Left lung (tissue), 10 donors: ENCODE measurements around the gene DPYD. TPM values are rescaled to one million over a fixed set of nuclear protein-coding genes. Genes with fewer than 3 reads are reported as not detected.

Experiments used
- ATAC-seq: fragments of 200-7000 bp; cut with Tn5 transposase; one replicate; pipeline ENCODE4 v1.9.1; 2020; ENCODE audit warnings: moderate library complexity
- DNase-seq, 4 donors: peaks; one replicate each; pipeline ENCODE4 v3.0.0-alpha.2; 2013 to 2020
- H3K27ac ChIP-seq, 2 donors: fragments of 200-600 bp; sonication (generic) in 1 of 2; one replicate each; pipeline versions ENCODE4 v1.5.0 to v1.8.0; 2020 to 2021
- H3K27me3 ChIP-seq, 2 donors: fragments of 200-600 bp; sonication (generic) in 1 of 2; one replicate each; pipeline versions ENCODE4 v1.5.0 to v1.8.0; 2020 to 2021
- H3K36me3 ChIP-seq, 2 donors: fragments of 200-600 bp; sonication (generic) in 1 of 2; one replicate each; pipeline versions ENCODE4 v1.5.0 to v1.8.0; 2020 to 2021
- H3K4me1 ChIP-seq, 2 donors: fragments of 200-600 bp; one replicate each; pipeline ENCODE4 v1.8.0; 2021
- H3K4me3 ChIP-seq, 2 donors: fragments of 200-600 bp; sonication (generic) in 1 of 2; one replicate each; pipeline versions ENCODE4 v1.5.0 to v1.8.0; 2020 to 2021; ENCODE audit warnings: mild to moderate bottlenecking in 1 of 2
- H3K9me3 ChIP-seq, 2 donors: fragments of 200-600 bp; sonication (generic) in 1 of 2; one replicate each; pipeline versions ENCODE4 v1.5.0 to v1.8.0; 2020 to 2021
- CTCF ChIP-seq, 2 donors: fragments of 200-600 bp; sonication (generic) in 1 of 2; IDR thresholded peaks; one replicate each; pipeline versions ENCODE4 v1.5.0 to v1.8.0; 2021; ENCODE audit warnings: antibody characterized with exemption in 2 of 2
- intact Hi-C, 2 donors: fragments of 100-400 bp; cut with DNase I; formaldehyde crosslinking; loops; one replicate each; pipeline versions ENCODE4 v1.11.2 to v1.14.2; 2022
- polyA plus RNA-seq, 6 donors: library from polyadenylated mRNA; unstranded; fragments of 120-200 nt; gene quantifications; one replicate each; pipeline ENCODE4 v1.2.1, GENCODE V29; 2013; ENCODE audit not compliant: insufficient read length in 6 of 6
- total RNA-seq, 2 donors: library from RNA; stranded (reverse); fragmentation: NEBNext Ultra II Directional; extraction: Animal tissue kit (Norgen Biotek cat#: 25700); gene quantifications; one replicate each; pipeline ENCODE4 v1.2.1, GENCODE V29; 2021
- donor health status: DM: no; HTN: yes; CAD: no.
- donor health status: DM: no; HTN: no; CAD: no.

Gene DPYD
- total and polyA plus RNA-seq, 8 donors: 21.4 to 106 (median 26.1) TPM

GRCh38 chr1:97870589-97870988, 50.2 kb downstream of the DPYD start:
- no peaks in the 10 kb centered on the region for H3K36me3 ChIP-seq
- intact Hi-C loops: no loop called here
- no peak overlapping the region for H3K27ac ChIP-seq
- no peak for TF ChIP-seq CTCF (IDR thresholded peaks at IDR 0.05)
- DNase-seq (no peak), ATAC-seq (no peak)
- no peak overlapping the region for H3K4me3 ChIP-seq
- no peaks in the 10 kb centered on the region for H3K9me3 ChIP-seq
- H3K4me1 ChIP-seq: no peaks in the 10 kb centered on the region
- no peaks in the 10 kb centered on the region for H3K27me3 ChIP-seq

- intact Hi-C loops: no loop called here
- DNase-seq: no peak
- Histone ChIP-seq H3K9me3 (no peaks in the 10 kb centered on the region), H3K4me1 (no peaks in the 10 kb centered on the region), H3K27ac (no peak overlapping the region), H3K4me3 (no peak overlapping the region), H3K27me3 (no peaks in the 10 kb centered on the region), H3K36me3 (no peaks in the 10 kb centered on the region)
- no peak for TF ChIP-seq CTCF (IDR thresholded peaks at IDR 0.05)
- no peak for ATAC-seq
Observed at GRCh38 chr1:97869441-97869840, 51.4 kb downstream of the DPYD start.

GRCh38 chr1:97867127-97867526, 53.7 kb downstream of the DPYD start:
- Histone ChIP-seq H3K36me3 (no peaks in the 10 kb centered on the region), H3K4me3 (no peak overlapping the region), H3K4me1 (peaks cover 0 to 15% of the 10 kb centered on the region in 2 donors), H3K9me3 (no peaks in the 10 kb centered on the region), H3K27ac (no peak overlapping the region), H3K27me3 (no peaks in the 10 kb centered on the region)
- DNase-seq (no peak), ATAC-seq (no peak)
- no peak for TF ChIP-seq CTCF (IDR thresholded peaks at IDR 0.05)
- intact Hi-C loops: no loop called here

- DNase-seq (no peak), ATAC-seq (no peak)
- Histone ChIP-seq H3K36me3 (no peaks in the 10 kb centered on the region), H3K4me3 (no peak overlapping the region), H3K4me1 (peaks cover 0 to 15% of the 10 kb centered on the region in 2 donors), H3K27ac (no peak overlapping the region), H3K9me3 (no peaks in the 10 kb centered on the region), H3K27me3 (no peaks in the 10 kb centered on the region)
- no peak for TF ChIP-seq CTCF (IDR thresholded peaks at IDR 0.05)
- intact Hi-C loops: no loop called here
Observed at GRCh38 chr1:97864615-97865014, 56.2 kb downstream of the DPYD start.

GRCh38 chr1:97853221-97853620, 67.6 kb downstream of the DPYD start:
- ATAC-seq: no peak

More at GRCh38 chr1:97853221-97853620, 67.6 kb downstream of the DPYD start:
- no peak overlapping the region for H3K27ac ChIP-seq
- no peak for TF ChIP-seq CTCF (IDR thresholded peaks at IDR 0.05)
- no peaks in the 10 kb centered on the region for H3K9me3 ChIP-seq
- intact Hi-C loops: no loop called here
- H3K4me1 ChIP-seq: peaks cover 7 to 32% of the 10 kb centered on the region in 2 donors
- H3K36me3 ChIP-seq: peaks cover 0 to 16% of the 10 kb centered on the region in 2 donors
- no peaks in the 10 kb centered on the region for H3K27me3 ChIP-seq
- no peak overlapping the region for H3K4me3 ChIP-seq
- DNase-seq: no peak
